ENCODE measurements around the gene TCEANC.

Gene TCEANC

GRCh38 chrX:13684361-13684760 lies 31.4 kb downstream of the TCEANC start:
- DNase-seq (ENCODE audit: low read depth): no peak
- no peak for TF ChIP-seq CTCF (IDR thresholded peaks at IDR 0.05; ENCODE audit: low read length, missing control alignments)
- H3K4me3 ChIP-seq (replicated peaks; ENCODE audit: low read depth, low read length): no peak overlapping the region

- TF ChIP-seq CTCF (IDR thresholded peaks at IDR 0.05; ENCODE audit: low read length, missing control alignments): no peak
- no peak for DNase-seq (ENCODE audit: low read depth)
- H3K4me3 ChIP-seq (replicated peaks; ENCODE audit: low read depth, low read length): no peak overlapping the region
These were observed 32.3 kb downstream of the TCEANC start for GRCh38 chrX:13685126-13685763.

- DNase-seq (ENCODE audit: low read depth): no peak
- TF ChIP-seq CTCF (IDR thresholded peaks at IDR 0.05; ENCODE audit: low read length, missing control alignments): no peak
- no peak overlapping the region for H3K4me3 ChIP-seq (replicated peaks; ENCODE audit: low read depth, low read length)
These were observed 34.3 kb downstream of the TCEANC start for GRCh38 chrX:13687203-13687602.

GRCh38 chrX:13688384-13688957 lies 35.5 kb downstream of the TCEANC start:
- DNase-seq (ENCODE audit: low read depth): no peak
- no peak for TF ChIP-seq CTCF (IDR thresholded peaks at IDR 0.05; ENCODE audit: low read length, missing control alignments)
- peak overlapping the region; percentile 71 for H3K4me3 ChIP-seq (replicated peaks; ENCODE audit: low read depth, low read length)

GRCh38 chrX:13688958-13689740 lies 36.2 kb downstream of the TCEANC start, which contains the start of gene RAB9A:
RAB9A (plus strand) TSS chrX:13689128; CDS start chrX:13708747, 19,619 bp downstream.
- DNase-seq (ENCODE audit: low read depth): peak; percentile 64
- peak within 1 kb of the TSS; percentile 71 for H3K4me3 ChIP-seq (replicated peaks; ENCODE audit: low read depth, low read length)
- TF ChIP-seq CTCF (IDR thresholded peaks at IDR 0.05; ENCODE audit: low read length, missing control alignments): no peak

GRCh38 chrX:13689741-13690211 lies 36.8 kb downstream of the TCEANC start:
- DNase-seq (ENCODE audit: low read depth): no peak
- peak overlapping the region; percentile 71 for H3K4me3 ChIP-seq (replicated peaks; ENCODE audit: low read depth, low read length)
- TF ChIP-seq CTCF (IDR thresholded peaks at IDR 0.05; ENCODE audit: low read length, missing control alignments): no peak

Data from fibroblast of pulmonary artery (primary cell).